HEK293T (cell line): ENCODE results near the gene CCNI.
"Not testable (repeated sequence)": the region's sequence is repeated elsewhere in the genome, so short reads cannot be mapped to it uniquely, and the experiment has no call there.

Source experiments
- CTCF ChIA-PET: fragments of 350-600 bp; formaldehyde crosslinking; extraction: SDS; loops from one replicate; lab custom pipeline; 2021; ENCODE audit warnings: antibody characterized with exemption, inconsistent platforms; lab: Yijun Ruan, JAX
- POLR2A ChIA-PET: fragments of 350-600 bp; formaldehyde crosslinking; extraction: SDS; loops from one replicate; lab custom pipeline; 2020; ENCODE audit warnings: antibody characterized with exemption, inconsistent platforms; lab: Yijun Ruan, JAX
- DNase-seq: peaks from one replicate; pipeline ENCODE4 v3.0.0; 2012; ENCODE audit warnings: mixed read lengths; ENCODE audit errors: extremely low spot score
- ARNT ChIP-seq: fragments of 450-650 bp; IDR thresholded peaks from 2 replicates; pipeline ENCODE4 v1.6.1; 2017; ENCODE audit warnings: mild to moderate bottlenecking
- BHLHE40 ChIP-seq: fragments of 450-650 bp; IDR thresholded peaks from 2 replicates; pipeline ENCODE4 v1.6.1; 2016; ENCODE audit warnings: mild to moderate bottlenecking, moderate library complexity, borderline replicate concordance
- CTBP1 ChIP-seq: fragments of 450-650 bp; IDR thresholded peaks from 2 replicates; pipeline ENCODE4 v1.6.1; 2016; ENCODE audit warnings: borderline replicate concordance
- ELF4 ChIP-seq: fragments of 450-650 bp; IDR thresholded peaks from 2 replicates; pipeline ENCODE4 v1.6.1; 2017; ENCODE audit warnings: antibody characterized with exemption
- FOXA1 ChIP-seq: fragments of 450-650 bp; IDR thresholded peaks from 2 replicates; pipeline ENCODE4 v1.6.1; 2016; ENCODE audit warnings: mild to moderate bottlenecking
- FOXK2 ChIP-seq: fragments of 450-650 bp; IDR thresholded peaks from 2 replicates; pipeline ENCODE4 v1.6.1; 2016; ENCODE audit warnings: mild to moderate bottlenecking
- FOXM1 ChIP-seq: fragments of 450-650 bp; IDR thresholded peaks from 2 replicates; pipeline ENCODE4 v1.6.1; 2017; ENCODE audit warnings: mild to moderate bottlenecking, borderline replicate concordance
- HDGF ChIP-seq: fragments of 450-650 bp; IDR thresholded peaks from 2 replicates; pipeline ENCODE4 v1.6.1; 2017; ENCODE audit warnings: antibody characterized with exemption, borderline replicate concordance
- L3MBTL2 ChIP-seq: fragments of 450-650 bp; conservative IDR thresholded peaks from 2 replicates; pipeline ENCODE4 v1.6.1; 2016; ENCODE audit warnings: mild to moderate bottlenecking
- LEF1 ChIP-seq: fragments of 450-650 bp; IDR thresholded peaks from 2 replicates; pipeline ENCODE4 v1.6.1; 2017; ENCODE audit warnings: mild to moderate bottlenecking, borderline replicate concordance
- NFRKB ChIP-seq: fragments of 450-650 bp; IDR thresholded peaks from 2 replicates; pipeline ENCODE4 v1.6.1; 2016; ENCODE audit warnings: mild to moderate bottlenecking, moderate library complexity
- SP1 ChIP-seq: fragments of 450-650 bp; IDR thresholded peaks from 2 replicates; pipeline ENCODE4 v1.6.1; 2017
- SUZ12 ChIP-seq: fragments of 450-650 bp; IDR thresholded peaks from 2 replicates; pipeline ENCODE4 v1.6.1; 2016; ENCODE audit warnings: mild to moderate bottlenecking
- TARDBP ChIP-seq: fragments of 450-650 bp; IDR thresholded peaks from 2 replicates; pipeline ENCODE4 v1.6.1; 2016
- ZNF384 ChIP-seq: fragments of 450-650 bp; IDR thresholded peaks from 2 replicates; pipeline ENCODE4 v1.6.1; 2016
- TF ChIP-seq, protein P1 (sequence below): fragments of 450-650 bp; IDR thresholded peaks from 2 replicates; pipeline ENCODE4 v1.6.1; 2016

Gene CCNI

DNA sequence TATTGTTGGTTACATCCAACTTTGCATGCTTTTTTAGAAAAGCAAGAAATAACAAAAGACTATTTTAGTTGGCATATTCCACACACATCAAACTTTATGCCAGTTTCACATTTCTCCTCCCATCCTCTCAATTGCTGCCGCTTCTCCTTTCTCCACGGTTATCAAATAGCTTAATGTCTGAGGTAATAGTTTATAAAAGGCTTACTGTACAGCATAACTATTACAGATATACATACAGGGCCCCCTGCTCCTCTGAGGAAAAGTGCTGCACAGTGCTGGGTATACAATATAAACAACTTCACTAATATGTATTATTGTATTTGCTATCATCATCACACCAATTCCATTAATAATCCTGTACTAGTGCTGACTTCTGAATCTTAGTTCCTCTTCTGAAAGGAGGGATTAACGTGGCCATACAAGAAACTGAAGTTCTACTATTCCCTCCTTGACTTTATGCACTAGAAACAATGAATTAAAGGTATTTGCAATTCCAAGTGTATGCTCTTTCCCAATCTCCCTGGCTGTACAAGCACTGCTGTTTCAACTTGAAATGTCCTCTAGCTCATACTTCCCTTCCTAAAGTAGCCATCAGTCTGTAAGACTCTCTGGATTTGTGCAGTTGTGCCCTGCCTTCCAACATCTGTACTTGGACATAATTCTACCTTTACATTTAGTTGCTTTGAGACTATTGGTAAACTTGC, 2.5 kb downstream of the CCNI start:
- POLR2A ChIA-PET: interaction anchor here (0.9 to 1.5 kb wide), 2 partner anchors 9 to 79 kb away, joined by 3 to 4 read pairs; no protein-coding TSS in a partner anchor
- no peak for DNase-seq
- CTCF ChIA-PET: interaction anchor here (0.6 to 1.0 kb wide), 2 partner anchors 106 to 130 kb away, joined by 3 to 7 read pairs; no protein-coding TSS in a partner anchor
- TF ChIP-seq BHLHE40: no peak
- no peak for TF ChIP-seq NFRKB
- TF ChIP-seq ARNT: no peak

DNA sequence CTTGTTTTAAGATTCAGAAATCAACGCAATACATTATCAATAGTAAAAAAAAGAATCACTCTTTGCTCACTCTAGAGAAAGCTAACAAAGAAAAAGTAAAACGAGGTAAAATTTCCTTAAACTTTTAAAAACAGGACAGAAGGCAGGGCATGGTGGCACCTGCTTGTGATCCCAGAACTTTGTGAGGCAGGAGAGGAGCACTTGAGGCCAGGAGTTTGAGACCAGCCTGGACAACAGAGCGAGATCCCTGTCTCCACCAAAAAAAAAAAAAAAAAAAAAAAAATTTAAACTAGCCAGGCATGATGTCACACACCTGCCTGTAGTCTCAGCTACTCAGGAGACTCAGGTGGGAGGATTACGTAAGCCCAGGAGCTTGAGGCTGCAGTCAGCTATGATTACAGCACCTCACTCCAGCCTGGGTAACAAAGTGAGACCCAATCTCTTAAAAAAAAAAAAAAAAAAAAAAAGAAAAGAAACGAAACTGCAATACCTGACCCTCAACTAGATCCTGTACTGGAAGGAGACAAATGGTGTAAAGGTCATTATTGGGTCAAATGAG, 3.5 kb downstream of the CCNI start:
- POLR2A ChIA-PET: interaction anchor here (1.5 kb wide), 1 partner anchor 80 kb away, joined by 3 read pairs; no protein-coding TSS in a partner anchor
- DNase-seq: no peak
- CTCF ChIA-PET: no interaction called here
- peak; percentile 89 for TF ChIP-seq ZNF384
- TF ChIP-seq LEF1: no peak

DNA sequence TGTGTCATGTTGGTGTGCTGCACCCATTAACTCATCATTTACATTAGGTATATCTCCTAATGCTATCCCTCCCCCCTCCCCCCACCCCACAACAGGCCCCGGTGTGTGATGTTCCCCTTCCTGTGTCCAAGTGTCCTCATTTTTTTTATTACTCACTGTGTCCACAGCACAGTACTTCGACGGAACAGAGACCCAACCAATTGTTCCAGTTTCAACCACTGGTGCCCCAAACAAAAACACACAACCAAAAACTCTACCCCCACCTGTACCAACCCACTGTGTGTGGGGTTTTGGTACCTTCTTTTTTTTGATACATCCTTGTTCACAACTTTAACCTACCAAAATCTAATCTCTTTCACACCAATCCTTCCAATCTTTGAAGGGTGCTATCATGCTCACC, 6.3 kb downstream of the CCNI start:
- ChIA-PET POLR2A (interaction anchor here (1.4 kb wide), 1 partner anchor 17 kb away, joined by 3 read pairs; no protein-coding TSS in a partner anchor), CTCF (interaction anchor here (0.9 kb wide), 1 partner anchor 27 kb away, joined by 4 read pairs; no protein-coding TSS in a partner anchor)
- DNase-seq: not testable (repeated sequence)

DNA sequence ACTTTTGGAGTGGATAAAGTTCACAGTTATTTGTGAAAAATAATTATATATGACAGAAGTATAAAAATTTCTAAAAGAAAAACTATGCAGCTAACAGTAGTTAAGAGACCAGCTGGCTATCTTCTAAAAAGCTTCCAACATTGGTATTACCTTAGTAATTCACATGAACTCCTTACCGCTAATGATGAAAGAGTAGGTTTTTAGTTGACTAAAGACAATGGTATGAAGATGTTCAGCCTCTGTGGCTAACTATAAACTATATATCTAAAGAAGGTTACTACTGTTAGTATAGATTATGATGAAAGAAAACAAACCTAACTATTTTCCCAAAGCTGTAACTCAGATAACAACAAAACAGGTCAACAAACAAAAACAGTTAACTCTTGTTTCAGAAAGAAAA, 10.4 kb downstream of the CCNI start:
- DNase-seq: no peak
- POLR2A ChIA-PET: no interaction called here
- TF ChIP-seq SP1 (no peak), TARDBP (no peak), FOXA1 (no peak), NFRKB (no peak), ELF4 (no peak), HDGF (no peak), ZNF384 (no peak), ARNT (no peak), SUZ12 (no peak), FOXM1 (no peak), BHLHE40 (no peak), LEF1 (no peak), L3MBTL2 (no peak), FOXK2 (no peak), CTBP1 (no peak)
- TF ChIP-seq, protein P1, sequence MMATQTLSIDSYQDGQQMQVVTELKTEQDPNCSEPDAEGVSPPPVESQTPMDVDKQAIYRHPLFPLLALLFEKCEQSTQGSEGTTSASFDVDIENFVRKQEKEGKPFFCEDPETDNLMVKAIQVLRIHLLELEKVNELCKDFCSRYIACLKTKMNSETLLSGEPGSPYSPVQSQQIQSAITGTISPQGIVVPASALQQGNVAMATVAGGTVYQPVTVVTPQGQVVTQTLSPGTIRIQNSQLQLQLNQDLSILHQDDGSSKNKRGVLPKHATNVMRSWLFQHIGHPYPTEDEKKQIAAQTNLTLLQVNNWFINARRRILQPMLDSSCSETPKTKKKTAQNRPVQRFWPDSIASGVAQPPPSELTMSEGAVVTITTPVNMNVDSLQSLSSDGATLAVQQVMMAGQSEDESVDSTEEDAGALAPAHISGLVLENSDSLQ: no peak
- CTCF ChIA-PET: no interaction called here

DNA sequence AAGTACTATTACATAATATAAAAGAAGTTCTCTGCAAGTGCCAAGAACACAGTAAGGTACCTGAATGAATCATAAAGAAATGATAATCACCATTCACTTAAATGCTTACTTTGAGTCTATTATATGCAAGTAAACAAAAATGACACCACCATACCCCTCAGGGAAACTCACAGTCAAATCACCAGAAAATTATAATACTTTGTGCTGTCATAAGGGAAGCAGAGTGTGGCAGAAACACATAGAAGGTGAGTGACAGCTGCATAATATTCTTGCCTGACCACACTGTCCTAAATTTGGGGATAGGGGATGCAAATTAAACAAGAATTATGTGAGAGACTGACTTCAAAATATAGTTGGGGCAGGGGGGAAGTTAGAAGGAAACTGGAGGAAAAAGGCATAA, 12.9 kb downstream of the CCNI start:
- CTCF ChIA-PET: no interaction called here

DNA sequence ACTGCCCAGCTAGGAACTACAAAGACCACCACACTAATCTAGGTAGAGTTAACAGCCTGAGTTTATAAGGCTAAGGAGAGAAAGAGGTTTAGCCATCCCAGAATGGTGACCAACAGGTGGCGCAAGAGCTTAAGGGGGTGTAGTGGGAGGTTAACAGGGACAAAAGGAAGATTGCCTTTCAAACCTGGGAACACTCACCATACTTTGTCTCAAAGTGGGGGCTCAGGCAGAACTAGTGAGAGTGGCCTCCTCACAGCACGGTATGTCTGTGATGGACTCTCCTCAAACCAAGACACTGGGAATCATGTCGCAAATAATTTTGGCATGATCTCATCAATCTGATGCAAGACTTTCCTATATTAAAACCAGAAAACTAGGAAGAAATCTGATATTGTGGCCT, 23.4 kb downstream of the CCNI start:
- ChIA-PET POLR2A (interaction anchor here (0.7 kb wide), 1 partner anchor 18 kb away, joined by 3 read pairs; no protein-coding TSS in a partner anchor), CTCF (interaction anchor here (1.2 to 3.4 kb wide), 3 partner anchors 9 to 151 kb away, joined by 3 to 19 read pairs (median 4); no protein-coding TSS in a partner anchor)
- peak; percentile 46 for DNase-seq
- no peak for TF ChIP-seq SP1
- TF ChIP-seq HDGF: no peak
- no peak for TF ChIP-seq TARDBP
- no peak for TF ChIP-seq CTBP1
- no peak for TF ChIP-seq LEF1
- TF ChIP-seq ARNT: no peak
- TF ChIP-seq ZNF384: no peak
- TF ChIP-seq SUZ12: no peak
- TF ChIP-seq, protein P1: no peak
- TF ChIP-seq ELF4: no peak

More for the DNA sequence above, 12.9 kb downstream of the CCNI start:
- no peak for TF ChIP-seq ARNT
- no peak for TF ChIP-seq LEF1
- POLR2A ChIA-PET: no interaction called here
- no peak for DNase-seq

DNA sequence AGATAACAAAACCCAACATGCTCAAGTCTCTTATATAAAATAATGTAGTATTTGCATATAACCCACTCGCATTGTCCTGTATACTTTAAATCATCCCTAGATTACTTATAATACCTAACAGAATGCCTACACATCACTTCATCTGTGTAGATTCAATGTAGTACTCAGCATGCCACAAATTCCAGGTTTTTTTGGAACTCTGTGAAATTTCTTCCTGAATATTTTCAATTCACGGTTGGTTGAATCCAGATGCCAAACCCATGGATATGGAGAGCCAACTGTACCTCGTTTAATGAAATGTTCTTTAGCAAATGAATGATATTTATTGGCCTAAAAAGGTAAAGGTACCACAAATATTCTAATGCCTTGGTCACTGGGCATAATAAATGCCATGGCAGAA, 24.8 kb downstream of the CCNI start:
- CTCF ChIA-PET: no interaction called here
- POLR2A ChIA-PET: no interaction called here
- no peak for TF ChIP-seq SUZ12
- no peak for TF ChIP-seq ELF4
- DNase-seq: no peak

DNA sequence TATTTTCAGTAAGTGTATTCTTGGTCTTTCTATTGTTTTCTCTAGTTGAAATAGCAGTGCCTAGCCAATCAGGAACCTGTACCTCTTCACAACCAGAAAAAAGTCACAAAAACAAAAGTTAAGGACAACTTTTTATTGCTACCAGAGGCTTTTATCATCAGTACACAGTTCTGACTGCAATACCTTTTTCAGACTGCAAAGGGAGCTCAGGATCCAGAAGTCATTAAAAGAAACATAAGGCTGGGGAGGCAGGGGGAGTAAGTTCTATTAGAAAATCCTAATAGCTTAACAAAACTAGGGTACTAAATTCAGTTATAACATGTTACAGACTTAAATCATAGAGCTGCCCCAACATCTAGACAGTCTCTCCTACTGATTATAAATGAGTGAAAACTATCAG, 28.8 kb downstream of the CCNI start:
- TF ChIP-seq ELF4 (no peak), FOXM1 (no peak), L3MBTL2 (no peak), ZNF384 (no peak), SUZ12 (no peak), NFRKB (no peak), FOXA1 (no peak)
- POLR2A ChIA-PET: no interaction called here
- CTCF ChIA-PET: interaction anchor here (0.5 to 1.0 kb wide), 6 partner anchors 11 to 1713 kb away, joined by 3 to 4 read pairs (median 3); no protein-coding TSS in a partner anchor
- DNase-seq: no peak
